ENCODE measurements around the gene ITGA2B.

DNA sequence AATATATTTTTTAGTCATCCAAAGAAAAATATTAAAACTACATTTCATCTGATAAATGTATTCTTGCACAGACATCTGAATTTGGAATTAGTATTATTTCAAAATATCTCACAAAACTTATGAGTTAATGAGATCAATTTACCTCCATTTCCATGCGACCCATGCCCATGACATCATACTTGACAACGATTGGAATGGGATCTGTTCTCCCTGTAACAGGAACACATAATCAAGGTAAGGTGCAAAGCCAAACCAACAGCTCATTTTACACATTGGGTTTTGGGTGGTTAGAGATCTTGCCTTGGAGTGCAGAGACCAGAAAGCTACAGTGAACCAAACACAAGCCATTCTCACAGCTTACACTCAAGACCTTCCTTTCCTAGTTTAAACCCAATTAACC is 46.9 kb upstream of the ITGA2B start:
- no peak for TF ChIP-seq POLR2AphosphoS5 (IDR thresholded peaks at IDR 0.05; ENCODE audit: low read depth, low read length)
- TF ChIP-seq, protein P1, sequence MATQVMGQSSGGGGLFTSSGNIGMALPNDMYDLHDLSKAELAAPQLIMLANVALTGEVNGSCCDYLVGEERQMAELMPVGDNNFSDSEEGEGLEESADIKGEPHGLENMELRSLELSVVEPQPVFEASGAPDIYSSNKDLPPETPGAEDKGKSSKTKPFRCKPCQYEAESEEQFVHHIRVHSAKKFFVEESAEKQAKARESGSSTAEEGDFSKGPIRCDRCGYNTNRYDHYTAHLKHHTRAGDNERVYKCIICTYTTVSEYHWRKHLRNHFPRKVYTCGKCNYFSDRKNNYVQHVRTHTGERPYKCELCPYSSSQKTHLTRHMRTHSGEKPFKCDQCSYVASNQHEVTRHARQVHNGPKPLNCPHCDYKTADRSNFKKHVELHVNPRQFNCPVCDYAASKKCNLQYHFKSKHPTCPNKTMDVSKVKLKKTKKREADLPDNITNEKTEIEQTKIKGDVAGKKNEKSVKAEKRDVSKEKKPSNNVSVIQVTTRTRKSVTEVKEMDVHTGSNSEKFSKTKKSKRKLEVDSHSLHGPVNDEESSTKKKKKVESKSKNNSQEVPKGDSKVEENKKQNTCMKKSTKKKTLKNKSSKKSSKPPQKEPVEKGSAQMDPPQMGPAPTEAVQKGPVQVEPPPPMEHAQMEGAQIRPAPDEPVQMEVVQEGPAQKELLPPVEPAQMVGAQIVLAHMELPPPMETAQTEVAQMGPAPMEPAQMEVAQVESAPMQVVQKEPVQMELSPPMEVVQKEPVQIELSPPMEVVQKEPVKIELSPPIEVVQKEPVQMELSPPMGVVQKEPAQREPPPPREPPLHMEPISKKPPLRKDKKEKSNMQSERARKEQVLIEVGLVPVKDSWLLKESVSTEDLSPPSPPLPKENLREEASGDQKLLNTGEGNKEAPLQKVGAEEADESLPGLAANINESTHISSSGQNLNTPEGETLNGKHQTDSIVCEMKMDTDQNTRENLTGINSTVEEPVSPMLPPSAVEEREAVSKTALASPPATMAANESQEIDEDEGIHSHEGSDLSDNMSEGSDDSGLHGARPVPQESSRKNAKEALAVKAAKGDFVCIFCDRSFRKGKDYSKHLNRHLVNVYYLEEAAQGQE (IDR thresholded peaks at IDR 0.05; ENCODE audit: insufficient read depth in 1 of 2, low read depth in 2 of 2, low read length in 2 of 2) = no peak
- no peak for TF ChIP-seq SIN3A (IDR thresholded peaks at IDR 0.05; ENCODE audit: borderline replicate concordance, insufficient read depth, low read length)
- TF ChIP-seq TAF1 (IDR thresholded peaks at IDR 0.05; ENCODE audit: borderline replicate concordance, insufficient read depth, low read length) = no peak
- no peak for TF ChIP-seq FOXP2 (optimal IDR thresholded peaks at IDR 0.05; ENCODE audit: borderline replicate concordance, extremely low read depth, extremely low read length, insufficient read depth)

Data from PFSK-1 (cell line).